Measurements from ENCODE around the gene RBBP5.

Gene RBBP5

DNA sequence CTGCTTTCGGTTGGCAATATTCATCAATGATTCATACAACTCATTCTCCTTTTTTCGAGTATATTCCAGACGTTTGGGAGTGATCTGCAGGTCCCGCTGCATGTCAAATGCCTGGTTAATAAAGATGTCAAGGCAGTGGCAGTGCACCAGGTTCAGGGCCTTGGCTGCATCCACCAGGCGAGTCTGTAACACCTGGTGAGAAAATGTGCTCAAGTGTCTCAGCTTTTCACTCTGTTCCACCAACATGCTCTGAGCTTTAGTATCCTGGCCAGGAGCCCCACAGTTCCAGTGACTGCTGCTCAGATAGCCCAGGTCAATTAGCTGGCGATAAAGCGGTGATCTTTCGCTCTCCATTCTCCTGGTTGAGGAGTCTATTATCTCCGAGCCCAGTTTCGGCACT, 47.5 kb upstream of the RBBP5 start:
- H3F3A ChIP-seq (ENCODE audit: control insufficient read depth, insufficient read depth): no peaks in the 10 kb centered on the region
- H3K4me1 ChIP-seq (ENCODE audit: control insufficient read depth, low read length): no peaks in the 10 kb centered on the region
- TF ChIP-seq EZH2phosphoT487 (IDR thresholded peaks at IDR 0.05; ENCODE audit: borderline replicate concordance, low read length) (no peak), CTCF (IDR thresholded peaks at IDR 0.05; ENCODE audit: low read depth, low read length, poor library complexity, severe bottlenecking) (no peak)
- no peaks in the 10 kb centered on the region for H3K27me3 ChIP-seq (ENCODE audit: control insufficient read depth, low read length)
- H3K9me3 ChIP-seq (ENCODE audit: control insufficient read depth, insufficient read depth, low read length): no peaks in the 10 kb centered on the region
- H3K4me2 ChIP-seq (ENCODE audit: low read length): no peak overlapping the region
- no peaks in the 10 kb centered on the region for H3K79me2 ChIP-seq (ENCODE audit: control insufficient read depth, low read length)
- H3K36me3 ChIP-seq (ENCODE audit: control insufficient read depth, low read length): peaks cover 4% of the 10 kb centered on the region; the same call in 1 of the 2 replicates
- no peak overlapping the region for H3K27ac ChIP-seq (ENCODE audit: low read depth, low read length)
- H3K4me3 ChIP-seq (ENCODE audit: low read length): no peak overlapping the region
- H3K9me2 ChIP-seq (replicated peaks; ENCODE audit: control insufficient read depth, low read length): no peaks in the 10 kb centered on the region
- no peaks in the 10 kb centered on the region; the same call in 1 of the 2 replicates for H4K20me1 ChIP-seq (ENCODE audit: control insufficient read depth, insufficient read depth, low read depth, low read length)

DNA sequence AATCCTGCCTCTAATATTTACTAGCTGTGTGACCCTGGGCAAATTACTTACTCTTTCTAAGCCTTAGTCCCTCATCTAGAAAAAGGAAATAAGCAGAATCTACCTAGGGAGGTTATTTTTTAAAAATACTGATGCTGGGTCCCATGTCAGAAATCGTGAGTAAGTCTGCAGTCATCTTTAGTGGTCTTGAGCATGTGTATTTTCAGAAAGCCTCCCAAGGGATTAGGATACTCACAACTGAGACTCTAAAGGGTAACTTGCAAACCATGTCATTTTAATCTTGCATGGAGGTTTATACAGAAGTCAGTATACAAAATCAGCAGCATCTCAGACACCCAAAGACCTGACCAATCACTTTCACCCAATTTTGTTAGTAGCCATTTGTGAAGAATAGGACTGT, 46.5 kb upstream of the RBBP5 start:
- Histone ChIP-seq H3K4me1 (ENCODE audit: control insufficient read depth, low read length) (no peaks in the 10 kb centered on the region), H3K9me2 (replicated peaks; ENCODE audit: control insufficient read depth, low read length) (no peaks in the 10 kb centered on the region), H3F3A (ENCODE audit: control insufficient read depth, insufficient read depth) (no peaks in the 10 kb centered on the region), H3K27me3 (ENCODE audit: control insufficient read depth, low read length) (no peaks in the 10 kb centered on the region), H4K20me1 (ENCODE audit: control insufficient read depth, insufficient read depth, low read depth, low read length) (no peaks in the 10 kb centered on the region; the same call in 1 of the 2 replicates), H3K27ac (ENCODE audit: low read depth, low read length) (no peak overlapping the region), H3K4me2 (ENCODE audit: low read length) (no peak overlapping the region), H3K4me3 (ENCODE audit: low read length) (no peak overlapping the region), H3K36me3 (ENCODE audit: control insufficient read depth, low read length) (peaks cover 10% of the 10 kb centered on the region), H3K9me3 (ENCODE audit: control insufficient read depth, insufficient read depth, low read length) (no peaks in the 10 kb centered on the region), H3K79me2 (ENCODE audit: control insufficient read depth, low read length) (no peaks in the 10 kb centered on the region)
- TF ChIP-seq EZH2phosphoT487 (IDR thresholded peaks at IDR 0.05; ENCODE audit: borderline replicate concordance, low read length) (no peak), CTCF (IDR thresholded peaks at IDR 0.05; ENCODE audit: low read depth, low read length, poor library complexity, severe bottlenecking) (no peak)

GRCh38 chr1:205162301-205162700, 40.5 kb upstream of the RBBP5 start:
- Histone ChIP-seq H3F3A (ENCODE audit: control insufficient read depth, insufficient read depth) (no peaks in the 10 kb centered on the region), H3K27me3 (ENCODE audit: control insufficient read depth, low read length) (no peaks in the 10 kb centered on the region), H3K36me3 (ENCODE audit: control insufficient read depth, low read length) (peaks cover 46% of the 10 kb centered on the region), H3K79me2 (ENCODE audit: control insufficient read depth, low read length) (no peaks in the 10 kb centered on the region), H3K4me1 (ENCODE audit: control insufficient read depth, low read length) (no peaks in the 10 kb centered on the region), H3K9me2 (replicated peaks; ENCODE audit: control insufficient read depth, low read length) (no peaks in the 10 kb centered on the region), H3K4me2 (ENCODE audit: low read length) (no peak overlapping the region), H3K4me3 (ENCODE audit: low read length) (no peak overlapping the region), H3K9me3 (ENCODE audit: control insufficient read depth, insufficient read depth, low read length) (0 out of 2 replicates have a peak, but pooled peaks cover 3% of the 10 kb centered on the region), H3K27ac (ENCODE audit: low read depth, low read length) (no peak overlapping the region), H4K20me1 (ENCODE audit: control insufficient read depth, insufficient read depth, low read depth, low read length) (no peaks in the 10 kb centered on the region)
- no peak for TF ChIP-seq CTCF (IDR thresholded peaks at IDR 0.05; ENCODE audit: low read depth, low read length, poor library complexity, severe bottlenecking)
- no peak for TF ChIP-seq EZH2phosphoT487 (IDR thresholded peaks at IDR 0.05; ENCODE audit: borderline replicate concordance, low read length)

All from DOHH2 (cell line).